K562 (cell line): Measurements from ENCODE around the gene IFNA16.

Experiments
- BACH1 ChIP-seq: fragments of 200-800 bp; sonication (Bioruptor generic); IDR thresholded peaks from 2 replicates; pipeline ENCODE4 v1.6.1; 2016; ENCODE audit warnings: missing genetic modification characterization, missing compliant biosample characterization
- FOXJ3 ChIP-seq: sonication (generic); formaldehyde crosslinking; IDR thresholded peaks from 2 replicates; pipeline ENCODE4 v1.4.0; 2020; ENCODE audit warnings: mild to moderate bottlenecking, missing genetic modification reagents
- HOXB6 ChIP-seq: fragments of 250-450 bp; sonication (Bioruptor Pico); IDR thresholded peaks from 2 replicates; pipeline ENCODE4 v1.5.1; 2022; ENCODE audit warnings: mild to moderate bottlenecking, borderline replicate concordance
- ZNF232 ChIP-seq: sonication (generic); formaldehyde crosslinking; IDR thresholded peaks from 2 replicates; pipeline ENCODE4 v1.8.0; 2022; ENCODE audit warnings: mild to moderate bottlenecking, missing genetic modification reagents
- TF ChIP-seq, protein P1 (sequence below), 2 experiments: IDR thresholded peaks in 1 of 2; conservative IDR thresholded peaks in 1 of 2; 2 replicates each; pipeline ENCODE4 v1.6.1; 2016; ENCODE audit warnings: low read depth in 2 of 2, mild to moderate bottlenecking in 1 of 2, missing compliant biosample characterization in 1 of 2, missing genetic modification characterization in 1 of 2, moderate library complexity in 1 of 2
- TF ChIP-seq, protein P2 (sequence below), 3 experiments: IDR thresholded peaks in 2 of 3; conservative IDR thresholded peaks in 1 of 3; 2 replicates each; pipeline ENCODE4 v1.5.1; 2011 to 2012; ENCODE audit warnings: low read length in 3 of 3, mild to moderate bottlenecking in 3 of 3, control low read depth in 2 of 3, improper control_type of control experiment in 1 of 3, inconsistent platforms in 1 of 3, low read depth in 1 of 3, mixed read lengths in 1 of 3, moderate library complexity in 1 of 3; ENCODE audit not compliant: insufficient read depth in 2 of 3

DNA sequence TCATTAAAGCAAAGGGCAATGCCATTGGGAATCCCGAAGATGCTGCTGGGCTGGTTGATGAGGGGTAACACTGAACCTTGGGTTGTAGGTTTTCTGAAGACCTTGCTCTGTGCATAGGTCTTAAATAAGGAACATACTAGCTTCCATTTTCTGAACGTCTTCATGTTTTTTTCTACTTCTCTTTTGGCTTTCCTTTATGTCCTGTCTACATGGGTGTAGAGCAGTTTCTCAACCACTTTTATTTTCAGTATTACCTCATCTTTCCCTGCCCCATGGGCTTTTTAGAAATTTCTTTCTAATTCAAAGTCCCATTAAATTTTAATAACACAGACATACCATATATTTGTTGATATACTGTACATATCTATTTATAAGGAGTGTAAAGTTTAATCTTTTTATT is 22.8 kb upstream of the IFNA16 start, which contains the start of gene IFNA14:
- TF ChIP-seq ZNF232 (CRISPR knock-in tag): no peak
- TF ChIP-seq FOXJ3: no peak
- TF ChIP-seq, protein P1, sequence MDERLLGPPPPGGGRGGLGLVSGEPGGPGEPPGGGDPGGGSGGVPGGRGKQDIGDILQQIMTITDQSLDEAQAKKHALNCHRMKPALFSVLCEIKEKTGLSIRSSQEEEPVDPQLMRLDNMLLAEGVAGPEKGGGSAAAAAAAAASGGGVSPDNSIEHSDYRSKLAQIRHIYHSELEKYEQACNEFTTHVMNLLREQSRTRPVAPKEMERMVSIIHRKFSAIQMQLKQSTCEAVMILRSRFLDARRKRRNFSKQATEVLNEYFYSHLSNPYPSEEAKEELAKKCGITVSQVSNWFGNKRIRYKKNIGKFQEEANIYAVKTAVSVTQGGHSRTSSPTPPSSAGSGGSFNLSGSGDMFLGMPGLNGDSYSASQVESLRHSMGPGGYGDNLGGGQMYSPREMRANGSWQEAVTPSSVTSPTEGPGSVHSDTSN (CRISPR knock-in tag; IDR thresholded peaks at IDR 0.05; ENCODE audit: low read depth): no peak
- TF ChIP-seq, protein P1 (tag; conservative IDR thresholded peaks at IDR 0.05; ENCODE audit: low read depth): no peak
- TF ChIP-seq HOXB6 (CRISPR knock-in tag): no peak
- TF ChIP-seq, protein P2, sequence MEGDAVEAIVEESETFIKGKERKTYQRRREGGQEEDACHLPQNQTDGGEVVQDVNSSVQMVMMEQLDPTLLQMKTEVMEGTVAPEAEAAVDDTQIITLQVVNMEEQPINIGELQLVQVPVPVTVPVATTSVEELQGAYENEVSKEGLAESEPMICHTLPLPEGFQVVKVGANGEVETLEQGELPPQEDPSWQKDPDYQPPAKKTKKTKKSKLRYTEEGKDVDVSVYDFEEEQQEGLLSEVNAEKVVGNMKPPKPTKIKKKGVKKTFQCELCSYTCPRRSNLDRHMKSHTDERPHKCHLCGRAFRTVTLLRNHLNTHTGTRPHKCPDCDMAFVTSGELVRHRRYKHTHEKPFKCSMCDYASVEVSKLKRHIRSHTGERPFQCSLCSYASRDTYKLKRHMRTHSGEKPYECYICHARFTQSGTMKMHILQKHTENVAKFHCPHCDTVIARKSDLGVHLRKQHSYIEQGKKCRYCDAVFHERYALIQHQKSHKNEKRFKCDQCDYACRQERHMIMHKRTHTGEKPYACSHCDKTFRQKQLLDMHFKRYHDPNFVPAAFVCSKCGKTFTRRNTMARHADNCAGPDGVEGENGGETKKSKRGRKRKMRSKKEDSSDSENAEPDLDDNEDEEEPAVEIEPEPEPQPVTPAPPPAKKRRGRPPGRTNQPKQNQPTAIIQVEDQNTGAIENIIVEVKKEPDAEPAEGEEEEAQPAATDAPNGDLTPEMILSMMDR (IDR thresholded peaks at IDR 0.05 in 2 of 3, conservative IDR thresholded peaks at IDR 0.05 in 1 of 3; ENCODE audit: insufficient read depth in 2 of 3, low read depth in 1 of 3, low read length in 3 of 3): no peak
- TF ChIP-seq BACH1 (tag): no peak
